Endothelial cell of umbilical vein (primary cell): Measurements from ENCODE around the gene TMEM37. TPM values are rescaled to one million over a fixed set of nuclear protein-coding genes. Genes with fewer than 3 reads are reported as not detected.

Source experiments
- BruUV-seq: library from RNA; stranded (reverse); fragments of 400-500 nt; replicated peaks from 2 replicates; lab custom pipeline; 2021; lab: Mats Ljungman, UMichigan
- CTCF ChIA-PET: fragments of 300-600, 350-600 bp; sonication (Branson Sonifier 250); formaldehyde crosslinking; loops from one replicate; lab custom pipeline; 2021; ENCODE audit warnings: antibody characterized with exemption, inconsistent platforms; lab: Charles Lee
- POLR2A ChIA-PET: fragments of 300-600, 350-600 bp; sonication (Branson Sonifier 250); formaldehyde crosslinking; loops from one replicate; lab custom pipeline; 2021; ENCODE audit warnings: antibody characterized with exemption, inconsistent platforms; lab: Charles Lee
- DNase-seq: peaks from one replicate; pipeline ENCODE4 v3.0.0-alpha.2; 2011; ENCODE audit warnings: low read depth, low spot score
- FAIRE-seq: peaks from 2 replicates; lab custom pipeline; 2011; peaks lifted over from hg19 to GRCh38; lab: Jason Lieb, UNC
- H2AFZ ChIP-seq: 2 replicates; pipeline ENCODE4 v1.6.0; 2012; ENCODE audit warnings: low read depth, low read length, control low read depth, inconsistent platforms
- H3K27ac ChIP-seq: 2 replicates; pipeline ENCODE4 v1.5.1; 2011; ENCODE audit warnings: low read depth, mild to moderate bottlenecking, control low read depth, low read length, moderate library complexity; ENCODE audit not compliant: insufficient read depth
- H3K27me3 ChIP-seq, 2 experiments: 2 replicates each; pipeline versions ENCODE4 v1.6.0 to v1.6.1; 2011; ENCODE audit warnings: low read length in 2 of 2, mixed read lengths in 1 of 2; ENCODE audit not compliant: control insufficient read depth in 2 of 2, insufficient read depth in 2 of 2
- H3K36me3 ChIP-seq, 2 experiments: 2 replicates in 1 of 2; 3 replicates in 1 of 2; pipeline ENCODE4 v1.5.1; 2011; ENCODE audit warnings: low read length in 2 of 2, mild to moderate bottlenecking in 1 of 2, moderate library complexity in 1 of 2; ENCODE audit not compliant: control insufficient read depth in 2 of 2, insufficient read depth in 2 of 2; ENCODE audit errors: extremely low read depth in 1 of 2
- H3K4me1 ChIP-seq: 3 replicates; pipeline ENCODE4 v1.5.1; 2011; ENCODE audit warnings: mild to moderate bottlenecking, low read length; ENCODE audit not compliant: control insufficient read depth, insufficient read depth; ENCODE audit errors: extremely low read depth
- H3K4me2 ChIP-seq: 2 replicates; pipeline ENCODE4 v1.6.1; 2011; ENCODE audit warnings: low read length, control low read depth, mixed read lengths; ENCODE audit not compliant: insufficient read depth
- H3K4me3 ChIP-seq, 3 experiments: fragments of 200-600 bp in 1 of 3; sonication (generic), shearing (Covaris generic) in 1 of 3; replicated peaks in 1 of 3; 2 replicates each; pipeline ENCODE4 v1.5.1; 2011 to 2016; ENCODE audit warnings: control low read depth in 3 of 3, low read length in 3 of 3, mild to moderate bottlenecking in 2 of 3, inconsistent platforms in 1 of 3, low read depth in 1 of 3, moderate library complexity in 1 of 3; ENCODE audit not compliant: insufficient read depth in 1 of 3
- H3K79me2 ChIP-seq: 2 replicates; pipeline ENCODE4 v1.6.0; 2012; ENCODE audit warnings: low read length, inconsistent platforms; ENCODE audit not compliant: control insufficient read depth, insufficient read depth
- H3K9ac ChIP-seq: replicated peaks from 2 replicates; pipeline ENCODE3; 2011; ENCODE audit warnings: low read length, control low read depth; ENCODE audit not compliant: insufficient read depth; ENCODE audit errors: extremely low read depth
- H3K9me1 ChIP-seq: replicated peaks from 3 replicates; pipeline ENCODE4 v1.6.0; 2011; ENCODE audit warnings: mild to moderate bottlenecking, low read length; ENCODE audit not compliant: control insufficient read depth, insufficient read depth; ENCODE audit errors: extremely low read depth
- H3K9me3 ChIP-seq: replicated peaks from 2 replicates; pipeline ENCODE4 v1.5.1; 2012; ENCODE audit warnings: low read length, inconsistent platforms; ENCODE audit not compliant: control insufficient read depth, insufficient read depth
- H4K20me1 ChIP-seq: replicated peaks from 2 replicates; pipeline ENCODE3; 2011; ENCODE audit warnings: mild to moderate bottlenecking, low read length; ENCODE audit not compliant: control insufficient read depth, insufficient read depth; ENCODE audit errors: extremely low read depth
- EZH2 ChIP-seq: IDR thresholded peaks from 2 replicates; pipeline ENCODE4 v1.6.1; 2012; ENCODE audit warnings: borderline replicate concordance, low read depth, mild to moderate bottlenecking, moderate library complexity, low read length, inconsistent platforms; ENCODE audit not compliant: severe bottlenecking
- FOS ChIP-seq: IDR thresholded peaks from 2 replicates; pipeline ENCODE4 v1.6.1; 2011; ENCODE audit warnings: mild to moderate bottlenecking, low read length, moderate library complexity, borderline replicate concordance; ENCODE audit not compliant: insufficient read depth
- GATA2 ChIP-seq: IDR thresholded peaks from 2 replicates; pipeline ENCODE4 v1.7.0; 2011; ENCODE audit warnings: low read depth, mild to moderate bottlenecking, moderate library complexity, mixed read lengths, low read length; ENCODE audit not compliant: insufficient read length, insufficient read depth
- JUN ChIP-seq: IDR thresholded peaks from 2 replicates; pipeline ENCODE4 v1.6.1; 2011; ENCODE audit warnings: borderline replicate concordance, low read depth; ENCODE audit not compliant: insufficient read length, insufficient read depth
- MYC ChIP-seq: IDR thresholded peaks from one replicate; pipeline ENCODE4 v1.6.1; 2011; ENCODE audit warnings: mild to moderate bottlenecking, low read depth, low read length
- POLR2A ChIP-seq: IDR thresholded peaks from 2 replicates; pipeline ENCODE4 v1.6.1; 2012; ENCODE audit warnings: low read depth, mild to moderate bottlenecking, control low read depth, low read length
- POLR2AphosphoS5 ChIP-seq: IDR thresholded peaks from 2 replicates; pipeline ENCODE4 v1.6.1; 2012; ENCODE audit warnings: low read depth, mild to moderate bottlenecking, control low read depth, low read length, moderate library complexity; ENCODE audit not compliant: insufficient read depth
- dilution Hi-C: fragments of 300-500 bp; cut with MboI; formaldehyde crosslinking; loops from one replicate; pipeline ENCODE4 v1.15.0; 2019; ENCODE audit warnings: low sequenced_read_pairs; ENCODE audit not compliant: extremely low pct_ligation_motif_present
- intact Hi-C: fragments of 100-400 bp; cut with micrococcal nuclease; formaldehyde crosslinking; loops from one replicate; pipeline ENCODE4 v1.10.0; 2022
- polyA plus RNA-seq, 4 experiments: library from polyadenylated mRNA; depleted of rRNA in 3 of 4; stranded (reverse) in 3 of 4; unstranded in 1 of 4; fragments of >200 nt; gene quantifications; 2 replicates each; pipeline versions ENCODE4 v1.2.1 to v1.2.3, GENCODE V29; 2011 to 2012; ENCODE audit warnings: missing spikeins in 1 of 4
- total RNA-seq: library from RNA; stranded (reverse); gene quantifications from 2 replicates; pipeline ENCODE4 v1.2.3, GENCODE V29; 2021
- TF ChIP-seq, protein P1 (sequence below), 2 donors: IDR thresholded peaks; 1 replicate in 1 of 2; 2 replicates in 1 of 2; pipeline ENCODE4 v1.5.1; 2011; ENCODE audit warnings: low read length in 2 of 2, mild to moderate bottlenecking in 2 of 2, moderate library complexity in 2 of 2, control low read depth in 1 of 2, inconsistent platforms in 1 of 2, low read depth in 1 of 2; ENCODE audit not compliant: insufficient read depth in 1 of 2; ENCODE audit errors: extremely low read depth in 1 of 2
- TF ChIP-seq, protein P2 (sequence below): IDR thresholded peaks from 2 replicates; pipeline ENCODE4 v1.6.1; 2011; ENCODE audit not compliant: insufficient read depth, insufficient read length

Gene TMEM37
- total and polyA plus RNA-seq, 2 donors (not counting 3 experiments of a cell fraction or from before 2014, with no cell fraction given), result 3.5 to 16.2 TPM

DNA sequence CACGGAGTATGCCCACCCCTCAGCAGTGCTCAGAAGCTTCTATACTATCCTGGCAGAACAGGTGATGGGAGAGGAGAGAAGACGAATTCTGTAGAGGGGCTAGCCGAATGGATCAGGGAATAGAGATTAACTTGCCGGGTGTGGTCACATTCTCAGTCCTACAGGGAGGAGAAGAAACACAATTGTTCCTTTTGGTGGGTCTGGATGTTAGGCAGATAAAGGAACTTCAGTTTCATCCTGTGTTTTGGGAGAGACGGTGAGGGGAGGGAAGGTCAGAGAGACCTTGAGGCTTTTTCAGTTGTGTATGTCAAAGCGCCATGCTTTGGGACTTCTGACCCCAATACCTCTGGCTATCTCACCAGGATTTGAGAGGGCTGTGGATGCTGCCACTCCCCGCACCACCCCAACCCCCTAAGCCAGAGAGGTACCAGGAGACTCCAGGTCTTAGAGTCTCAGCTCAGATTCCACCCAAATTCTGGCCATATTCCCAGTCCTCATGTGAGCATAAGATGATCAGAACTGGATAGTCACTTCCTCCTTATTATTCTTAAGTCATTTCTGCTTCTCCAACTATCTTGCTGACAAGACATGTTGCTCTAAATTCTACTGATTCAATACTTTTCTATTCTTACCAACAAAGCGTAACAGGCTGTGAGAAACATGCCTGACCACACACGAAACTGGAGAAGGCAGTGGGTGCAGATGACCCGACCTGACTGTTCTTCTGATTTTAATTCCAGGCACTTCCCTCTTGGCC, 2.3 kb upstream of the TMEM37 start:
- no peak overlapping the region for H2AFZ ChIP-seq
- H3K4me2 ChIP-seq, result no peak overlapping the region
- H3K27ac ChIP-seq, result no peak overlapping the region
- TF ChIP-seq, protein P1, sequence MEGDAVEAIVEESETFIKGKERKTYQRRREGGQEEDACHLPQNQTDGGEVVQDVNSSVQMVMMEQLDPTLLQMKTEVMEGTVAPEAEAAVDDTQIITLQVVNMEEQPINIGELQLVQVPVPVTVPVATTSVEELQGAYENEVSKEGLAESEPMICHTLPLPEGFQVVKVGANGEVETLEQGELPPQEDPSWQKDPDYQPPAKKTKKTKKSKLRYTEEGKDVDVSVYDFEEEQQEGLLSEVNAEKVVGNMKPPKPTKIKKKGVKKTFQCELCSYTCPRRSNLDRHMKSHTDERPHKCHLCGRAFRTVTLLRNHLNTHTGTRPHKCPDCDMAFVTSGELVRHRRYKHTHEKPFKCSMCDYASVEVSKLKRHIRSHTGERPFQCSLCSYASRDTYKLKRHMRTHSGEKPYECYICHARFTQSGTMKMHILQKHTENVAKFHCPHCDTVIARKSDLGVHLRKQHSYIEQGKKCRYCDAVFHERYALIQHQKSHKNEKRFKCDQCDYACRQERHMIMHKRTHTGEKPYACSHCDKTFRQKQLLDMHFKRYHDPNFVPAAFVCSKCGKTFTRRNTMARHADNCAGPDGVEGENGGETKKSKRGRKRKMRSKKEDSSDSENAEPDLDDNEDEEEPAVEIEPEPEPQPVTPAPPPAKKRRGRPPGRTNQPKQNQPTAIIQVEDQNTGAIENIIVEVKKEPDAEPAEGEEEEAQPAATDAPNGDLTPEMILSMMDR (IDR thresholded peaks at IDR 0.05; ENCODE audit: extremely low read depth in 1 of 2, insufficient read depth in 1 of 2, low read depth in 1 of 2, low read length in 2 of 2), result no peak
- TF ChIP-seq POLR2AphosphoS5 (no peak), MYC (no peak), EZH2 (no peak), GATA2 (no peak), JUN (no peak), FOS (no peak), POLR2A (no peak)
- TF ChIP-seq, protein P2, sequence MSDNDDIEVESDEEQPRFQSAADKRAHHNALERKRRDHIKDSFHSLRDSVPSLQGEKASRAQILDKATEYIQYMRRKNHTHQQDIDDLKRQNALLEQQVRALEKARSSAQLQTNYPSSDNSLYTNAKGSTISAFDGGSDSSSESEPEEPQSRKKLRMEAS, result no peak
- dilution Hi-C loops (no loop called here), intact Hi-C loops (no loop called here)
- FAIRE-seq (no peak), DNase-seq (no peak)
- no TSS peak for BruUV-seq
- ChIA-PET POLR2A (no interaction called here), CTCF (interaction anchor here (0.8 kb wide), 1 partner anchor 12 kb away, joined by 3 read pairs; no protein-coding TSS in a partner anchor)
- H3K9ac ChIP-seq, result no peak overlapping the region
- no peaks in the 10 kb centered on the region for H3K36me3 ChIP-seq
- H4K20me1 ChIP-seq, result no peaks in the 10 kb centered on the region
- no peak overlapping the region for H3K4me3 ChIP-seq
- no peaks in the 10 kb centered on the region for H3K9me1 ChIP-seq
- H3K4me1 ChIP-seq, result peaks cover 9% of the 10 kb centered on the region
- peaks cover 10 to 16% of the 10 kb centered on the region in 2 experiments for H3K27me3 ChIP-seq
- no peaks in the 10 kb centered on the region for H3K79me2 ChIP-seq
- H3K9me3 ChIP-seq, result no peaks in the 10 kb centered on the region
